OCI-LY1 (cell line): ENCODE results near the gene SPDYE2B.
"Not testable (repeated sequence)": the region's sequence is repeated elsewhere in the genome, so short reads cannot be mapped to it uniquely, and the experiment has no call there.

Experiments
- EZH2 ChIP-seq: fragments of 200-600 bp; sonication (generic), shearing (Covaris generic); IDR thresholded peaks from 2 replicates; pipeline ENCODE4 v1.8.0; 2017; ENCODE audit warnings: borderline replicate concordance, mixed run types, mild to moderate bottlenecking, antibody characterized with exemption, low read length, moderate library complexity, mixed read lengths
- TF ChIP-seq, protein P1 (sequence below): fragments of 200-600 bp; sonication (generic), shearing (Covaris generic); IDR thresholded peaks from 2 replicates; pipeline ENCODE4 v1.5.1; 2017; ENCODE audit warnings: mild to moderate bottlenecking, antibody characterized with exemption, low read length, moderate library complexity, mixed read lengths

DNA sequence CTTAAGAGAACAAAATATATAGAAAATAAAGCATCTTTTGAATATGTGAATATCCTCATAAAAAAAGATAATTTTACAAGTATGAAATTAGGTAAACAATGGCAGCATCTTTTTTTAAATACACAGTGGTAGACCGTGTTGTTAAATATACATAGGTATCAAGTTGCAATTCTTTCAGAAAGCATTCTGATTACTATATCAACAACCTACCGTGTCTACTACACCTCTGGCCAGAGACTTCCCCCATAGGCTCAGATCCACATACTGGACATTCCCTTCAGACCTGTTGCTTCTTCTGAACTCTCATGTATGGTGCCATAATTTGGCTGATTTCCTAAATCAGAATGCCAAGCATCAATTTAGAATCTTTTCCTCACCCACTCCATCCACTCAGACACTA is 43.9 kb downstream of the SPDYE2B start:
- TF ChIP-seq, protein P1, sequence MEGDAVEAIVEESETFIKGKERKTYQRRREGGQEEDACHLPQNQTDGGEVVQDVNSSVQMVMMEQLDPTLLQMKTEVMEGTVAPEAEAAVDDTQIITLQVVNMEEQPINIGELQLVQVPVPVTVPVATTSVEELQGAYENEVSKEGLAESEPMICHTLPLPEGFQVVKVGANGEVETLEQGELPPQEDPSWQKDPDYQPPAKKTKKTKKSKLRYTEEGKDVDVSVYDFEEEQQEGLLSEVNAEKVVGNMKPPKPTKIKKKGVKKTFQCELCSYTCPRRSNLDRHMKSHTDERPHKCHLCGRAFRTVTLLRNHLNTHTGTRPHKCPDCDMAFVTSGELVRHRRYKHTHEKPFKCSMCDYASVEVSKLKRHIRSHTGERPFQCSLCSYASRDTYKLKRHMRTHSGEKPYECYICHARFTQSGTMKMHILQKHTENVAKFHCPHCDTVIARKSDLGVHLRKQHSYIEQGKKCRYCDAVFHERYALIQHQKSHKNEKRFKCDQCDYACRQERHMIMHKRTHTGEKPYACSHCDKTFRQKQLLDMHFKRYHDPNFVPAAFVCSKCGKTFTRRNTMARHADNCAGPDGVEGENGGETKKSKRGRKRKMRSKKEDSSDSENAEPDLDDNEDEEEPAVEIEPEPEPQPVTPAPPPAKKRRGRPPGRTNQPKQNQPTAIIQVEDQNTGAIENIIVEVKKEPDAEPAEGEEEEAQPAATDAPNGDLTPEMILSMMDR, result not testable (repeated sequence)
- not testable (repeated sequence) for TF ChIP-seq EZH2
